ENCODE measurements around the gene TMEM50B.
A peak's percentile ranks its signal among the peaks of the same experiment; 100 is the strongest.
"Not testable (repeated sequence)": the region's sequence is repeated elsewhere in the genome, so short reads cannot be mapped to it uniquely, and the experiment has no call there.

Gene TMEM50B

DNA sequence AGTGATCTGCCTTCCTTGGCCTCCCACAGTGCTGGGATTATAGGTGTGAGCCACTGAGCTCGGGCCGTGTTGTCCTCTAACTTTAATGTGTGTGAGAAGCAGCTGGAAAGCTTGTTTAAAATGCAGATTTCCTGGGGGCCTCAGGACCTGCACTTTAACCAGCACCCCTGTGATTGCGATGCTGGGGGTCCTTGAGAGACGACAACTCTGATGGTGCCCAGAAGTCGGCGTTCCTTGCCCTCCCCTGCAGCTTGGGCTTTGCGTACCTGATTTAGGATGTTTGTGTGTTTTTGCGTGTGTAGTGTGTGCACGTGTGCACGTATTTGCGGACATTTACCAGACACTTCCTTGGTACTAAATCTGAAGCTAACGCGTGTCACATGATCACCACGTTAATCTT, 65.7 kb downstream of the TMEM50B start:
- Histone ChIP-seq H3K36me3 (ENCODE audit: control insufficient read depth in 4 of 4, insufficient read depth in 4 of 4, low read length in 3 of 4) (peaks cover 2 to 52% (median 24%) of the 10 kb centered on the region in 4 experiments), H3K4me1 (ENCODE audit: control extremely low read depth in 1 of 4, control insufficient read depth in 4 of 4, insufficient read depth in 4 of 4, low read length in 3 of 4) (peaks cover 0 to 23% (median 16%) of the 10 kb centered on the region in 4 experiments), H3K9me3 (ENCODE audit: control extremely low read depth in 1 of 5, control insufficient read depth in 4 of 5, insufficient read depth in 2 of 5, low read depth in 1 of 5, low read length in 4 of 5) (no peaks in the 10 kb centered on the region), H3K27ac (ENCODE audit: insufficient read depth in 1 of 2, low read depth in 1 of 2, low read length in 2 of 2, poor library complexity in 1 of 2, severe bottlenecking in 2 of 2) (no peak overlapping the region), H3K4me3 (ENCODE audit: control insufficient read depth in 1 of 7, extremely low read depth in 1 of 7, insufficient read depth in 4 of 7, low read depth in 2 of 7, low read length in 6 of 7) (no peak overlapping the region), H3K27me3 (replicated peaks in 2 of 5; ENCODE audit: control insufficient read depth in 4 of 5, insufficient read depth in 5 of 5, low read length in 4 of 5) (no peaks in the 10 kb centered on the region)
- ChIA-PET POLR2A (no interaction called here), CTCF (interaction anchor here (1.2 to 1.9 kb wide), 6 partner anchors 9 to 217 kb away, joined by 3 to 7 read pairs (median 4); partner anchors contain the start of gene TMEM50B)
- DNase-seq: no peak
- WGBS (ENCODE audit: insufficient coverage): 89% methylated on average over 6 of the region's 14 CpGs

GRCh38 chr21:33412832-33413519, 66.8 kb downstream of the TMEM50B start:
- H3K36me3 ChIP-seq (ENCODE audit: control insufficient read depth in 4 of 4, insufficient read depth in 4 of 4, low read length in 3 of 4): peaks cover 4 to 44% (median 25%) of the 10 kb centered on the region in 4 experiments
- H3K4me1 ChIP-seq (ENCODE audit: control extremely low read depth in 1 of 4, control insufficient read depth in 4 of 4, insufficient read depth in 4 of 4, low read length in 3 of 4): peaks cover 0 to 23% (median 16%) of the 10 kb centered on the region in 4 experiments
- no peaks in the 10 kb centered on the region for H3K27me3 ChIP-seq (replicated peaks in 2 of 5; ENCODE audit: control insufficient read depth in 4 of 5, insufficient read depth in 5 of 5, low read length in 4 of 5)
- no peak for DNase-seq
- ChIA-PET POLR2A (interaction anchor here (0.6 kb wide), 1 partner anchor 52 kb away, joined by 3 read pairs; no protein-coding TSS in a partner anchor), CTCF (interaction anchor here (0.7 to 2.0 kb wide), 8 partner anchors 10 to 216 kb away, joined by 3 to 7 read pairs (median 3); partner anchors contain the start of gene IFNAR1)
- H3K4me3 ChIP-seq (ENCODE audit: control insufficient read depth in 1 of 7, extremely low read depth in 1 of 7, insufficient read depth in 4 of 7, low read depth in 2 of 7, low read length in 6 of 7): peak overlapping the region in 3 of 7 experiments; percentile 5 to 49 (median 45)
- 37% methylated on average over 5 of the region's 9 CpGs for WGBS (ENCODE audit: insufficient coverage)
- no peaks in the 10 kb centered on the region for H3K9me3 ChIP-seq (ENCODE audit: control extremely low read depth in 1 of 5, control insufficient read depth in 4 of 5, insufficient read depth in 2 of 5, low read depth in 1 of 5, low read length in 4 of 5)
- H3K27ac ChIP-seq (ENCODE audit: insufficient read depth in 1 of 2, low read depth in 1 of 2, low read length in 2 of 2, poor library complexity in 1 of 2, severe bottlenecking in 2 of 2): peak overlapping the region; percentile 28 to 55

DNA sequence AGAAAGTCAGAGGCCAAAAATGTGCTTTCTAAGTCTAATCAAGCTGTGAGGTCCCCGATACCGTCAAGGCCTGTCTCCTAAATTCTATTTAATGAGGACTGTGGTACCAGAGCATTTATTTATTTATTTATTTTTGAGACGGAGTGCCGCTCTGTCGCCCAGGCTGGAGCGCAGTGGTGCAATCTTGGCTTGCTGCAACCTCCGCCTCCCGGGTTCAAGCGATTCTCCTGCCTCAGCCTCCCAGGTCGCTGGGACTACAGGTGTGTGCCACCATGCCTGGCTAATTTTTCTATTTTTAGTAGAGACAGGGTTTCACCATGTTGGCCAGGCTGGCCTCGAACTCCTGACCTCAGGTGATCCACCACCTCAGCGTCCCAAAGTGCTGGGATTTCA, 67.3 kb downstream of the TMEM50B start:
- ChIA-PET CTCF (interaction anchor here (0.7 to 2.0 kb wide), 5 partner anchors 16 to 212 kb away, joined by 3 to 6 read pairs (median 3); partner anchors contain the start of gene IFNAR1), POLR2A (interaction anchor here (0.7 kb wide), 1 partner anchor 1842 kb away, joined by 3 read pairs; no protein-coding TSS in a partner anchor)
- Histone ChIP-seq H3K36me3 (ENCODE audit: control insufficient read depth in 4 of 4, insufficient read depth in 4 of 4, low read length in 3 of 4) (peaks cover 4 to 40% (median 24%) of the 10 kb centered on the region in 4 experiments), H3K4me1 (ENCODE audit: control extremely low read depth in 1 of 4, control insufficient read depth in 4 of 4, insufficient read depth in 4 of 4, low read length in 3 of 4) (peaks cover 0 to 23% (median 16%) of the 10 kb centered on the region in 4 experiments)
- not testable (repeated sequence) for H3K9me3 ChIP-seq (ENCODE audit: control extremely low read depth in 1 of 5, control insufficient read depth in 4 of 5, insufficient read depth in 2 of 5, low read depth in 1 of 5, low read length in 4 of 5); H3K27ac ChIP-seq (ENCODE audit: insufficient read depth in 1 of 2, low read depth in 1 of 2, low read length in 2 of 2, poor library complexity in 1 of 2, severe bottlenecking in 2 of 2); H3K4me3 ChIP-seq (ENCODE audit: control insufficient read depth in 1 of 7, extremely low read depth in 1 of 7, insufficient read depth in 4 of 7, low read depth in 2 of 7, low read length in 6 of 7); DNase-seq; H3K27me3 ChIP-seq (replicated peaks in 2 of 5; ENCODE audit: control insufficient read depth in 4 of 5, insufficient read depth in 5 of 5, low read length in 4 of 5)
- 86% methylated on average over 7 of the region's 12 CpGs for WGBS (ENCODE audit: insufficient coverage)

- no peaks in the 10 kb centered on the region for H3K27me3 ChIP-seq (replicated peaks in 2 of 5; ENCODE audit: control insufficient read depth in 4 of 5, insufficient read depth in 5 of 5, low read length in 4 of 5)
- DNase-seq: no peak
- 94% methylated on average over 8 of the region's 8 CpGs for WGBS (ENCODE audit: insufficient coverage)
- H3K27ac ChIP-seq (ENCODE audit: insufficient read depth in 1 of 2, low read depth in 1 of 2, low read length in 2 of 2, poor library complexity in 1 of 2, severe bottlenecking in 2 of 2): no peak overlapping the region
- H3K36me3 ChIP-seq (ENCODE audit: control insufficient read depth in 4 of 4, insufficient read depth in 4 of 4, low read length in 3 of 4): peaks cover 4 to 36% (median 20%) of the 10 kb centered on the region in 4 experiments
- peaks cover 0 to 23% (median 16%) of the 10 kb centered on the region in 4 experiments for H3K4me1 ChIP-seq (ENCODE audit: control extremely low read depth in 1 of 4, control insufficient read depth in 4 of 4, insufficient read depth in 4 of 4, low read length in 3 of 4)
- ChIA-PET POLR2A (interaction anchor here (0.7 kb wide), 1 partner anchor 1842 kb away, joined by 3 read pairs; no protein-coding TSS in a partner anchor), CTCF (interaction anchor here (0.7 to 2.0 kb wide), 5 partner anchors 33 to 215 kb away, joined by 3 to 6 read pairs (median 3); partner anchors contain the start of gene IFNAR1)
- H3K9me3 ChIP-seq (ENCODE audit: control extremely low read depth in 1 of 5, control insufficient read depth in 4 of 5, insufficient read depth in 2 of 5, low read depth in 1 of 5, low read length in 4 of 5): no peaks in the 10 kb centered on the region
- no peak overlapping the region for H3K4me3 ChIP-seq (ENCODE audit: control insufficient read depth in 1 of 7, extremely low read depth in 1 of 7, insufficient read depth in 4 of 7, low read depth in 2 of 7, low read length in 6 of 7)
These were observed 67.8 kb downstream of the TMEM50B start for GRCh38 chr21:33411949-33412430.

DNA sequence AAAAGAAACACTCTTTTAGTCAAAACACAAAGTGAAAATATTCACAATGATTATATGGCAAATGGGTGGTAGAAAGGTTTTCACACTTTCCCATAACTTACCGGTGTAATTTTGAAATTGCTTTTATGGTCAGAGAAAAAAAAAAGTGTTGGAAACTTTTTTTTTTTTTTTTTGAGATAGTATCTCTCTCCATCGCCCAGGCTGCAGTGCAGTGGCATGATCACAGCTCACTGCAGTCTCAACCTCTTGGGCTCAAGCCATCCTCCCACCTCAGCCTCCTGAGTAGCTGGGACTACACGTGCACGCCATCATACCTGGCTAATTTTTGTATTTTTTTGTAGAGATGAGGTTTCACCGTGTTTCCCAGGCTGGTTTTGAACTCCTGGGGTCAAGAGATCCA, 73.3 kb downstream of the TMEM50B start:
- Histone ChIP-seq H3K4me1 (ENCODE audit: control extremely low read depth in 1 of 4, control insufficient read depth in 4 of 4, insufficient read depth in 4 of 4, low read length in 3 of 4) (peaks cover 3 to 40% (median 26%) of the 10 kb centered on the region in 4 experiments), H3K27ac (ENCODE audit: insufficient read depth in 1 of 2, low read depth in 1 of 2, low read length in 2 of 2, poor library complexity in 1 of 2, severe bottlenecking in 2 of 2) (no peak overlapping the region)

DNA sequence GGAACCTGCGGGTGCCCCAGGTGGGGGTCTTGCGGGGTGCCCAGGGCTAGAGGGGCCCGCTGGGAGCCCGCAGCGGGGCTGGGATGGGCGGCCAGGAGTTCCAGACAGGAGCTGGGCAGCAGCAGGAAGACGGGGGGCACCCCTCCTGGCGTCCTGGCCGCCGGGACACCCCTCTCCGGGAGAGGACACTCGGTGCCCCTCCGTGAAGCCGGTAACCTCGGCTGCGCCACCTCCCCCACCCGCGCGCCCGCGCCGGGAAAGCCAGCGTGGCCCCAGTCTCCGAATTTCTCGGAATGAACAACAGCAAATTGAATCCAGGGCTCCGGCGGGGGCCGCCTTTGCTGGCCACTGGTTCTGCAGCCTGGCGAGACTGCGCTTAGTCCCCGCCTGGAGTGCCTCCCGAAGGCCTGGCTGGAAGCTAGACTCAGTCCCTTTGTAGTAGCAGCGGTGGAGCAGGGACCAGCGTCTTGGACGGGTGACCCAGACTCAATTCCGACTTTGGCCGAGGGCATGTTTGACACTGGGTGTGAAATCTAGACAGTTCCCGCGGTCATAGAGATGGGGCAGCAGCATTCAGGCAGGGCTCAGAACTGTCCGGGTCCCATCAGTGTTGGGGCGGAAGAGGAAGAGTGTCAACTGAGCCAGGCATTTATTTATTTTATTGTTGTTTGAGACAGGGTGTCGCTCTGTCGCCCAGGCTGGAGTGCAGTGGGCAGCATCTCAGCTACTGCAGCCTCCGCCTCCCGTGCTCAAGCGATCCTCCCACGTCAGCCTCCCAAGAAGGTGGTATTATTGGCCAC, 75.8 kb downstream of the TMEM50B start:
- WGBS (ENCODE audit: insufficient coverage): 3% methylated on average over 45 of the region's 47 CpGs
- H3K9me3 ChIP-seq (ENCODE audit: control extremely low read depth in 1 of 5, control insufficient read depth in 4 of 5, insufficient read depth in 2 of 5, low read depth in 1 of 5, low read length in 4 of 5): no peaks in the 10 kb centered on the region
- peak overlapping the region; percentile 50 to 86 for H3K27ac ChIP-seq (ENCODE audit: insufficient read depth in 1 of 2, low read depth in 1 of 2, low read length in 2 of 2, poor library complexity in 1 of 2, severe bottlenecking in 2 of 2)
- peak in 2 of 3 donors; percentile 26 to 42 for DNase-seq
- H3K27me3 ChIP-seq (replicated peaks in 2 of 5; ENCODE audit: control insufficient read depth in 4 of 5, insufficient read depth in 5 of 5, low read length in 4 of 5): no peaks in the 10 kb centered on the region
- H3K36me3 ChIP-seq (ENCODE audit: control insufficient read depth in 4 of 4, insufficient read depth in 4 of 4, low read length in 3 of 4): peaks cover 0 to 2% (median under 1%) of the 10 kb centered on the region in 4 experiments
- H3K4me3 ChIP-seq (ENCODE audit: control insufficient read depth in 1 of 7, extremely low read depth in 1 of 7, insufficient read depth in 4 of 7, low read depth in 2 of 7, low read length in 6 of 7): peak overlapping the region; percentile 67 to 92 (median 84)
- POLR2A ChIA-PET: interaction anchor here (1.0 kb wide), 1 partner anchor 21 kb away, joined by 4 read pairs; no protein-coding TSS in a partner anchor
- peaks cover 3 to 46% (median 32%) of the 10 kb centered on the region in 4 experiments for H3K4me1 ChIP-seq (ENCODE audit: control extremely low read depth in 1 of 4, control insufficient read depth in 4 of 4, insufficient read depth in 4 of 4, low read length in 3 of 4)
- CTCF ChIA-PET: interaction anchor here (1.0 to 2.0 kb wide), 3 partner anchors 19 to 44 kb away, joined by 3 to 9 read pairs (median 3); no protein-coding TSS in a partner anchor

More for the DNA sequence above, 73.3 kb downstream of the TMEM50B start:
- peaks cover 2 to 8% (median 5%) of the 10 kb centered on the region in 4 experiments for H3K36me3 ChIP-seq (ENCODE audit: control insufficient read depth in 4 of 4, insufficient read depth in 4 of 4, low read length in 3 of 4)
- DNase-seq: no peak
- H3K27me3 ChIP-seq (replicated peaks in 2 of 5; ENCODE audit: control insufficient read depth in 4 of 5, insufficient read depth in 5 of 5, low read length in 4 of 5): no peaks in the 10 kb centered on the region
- 80% methylated on average over 1 of the region's 5 CpGs for WGBS (ENCODE audit: insufficient coverage)
- ChIA-PET POLR2A (no interaction called here), CTCF (interaction anchor here (0.9 to 2.0 kb wide), 4 partner anchors 8 to 45 kb away, joined by 3 to 12 read pairs (median 4); no protein-coding TSS in a partner anchor)
- H3K9me3 ChIP-seq (ENCODE audit: control extremely low read depth in 1 of 5, control insufficient read depth in 4 of 5, insufficient read depth in 2 of 5, low read depth in 1 of 5, low read length in 4 of 5): no peaks in the 10 kb centered on the region
- peak overlapping the region in 1 of 7 experiments; percentile 0 for H3K4me3 ChIP-seq (ENCODE audit: control insufficient read depth in 1 of 7, extremely low read depth in 1 of 7, insufficient read depth in 4 of 7, low read depth in 2 of 7, low read length in 6 of 7)

All from common myeloid progenitor, CD34-positive (primary cell).